ENCODE measurements around the gene SRA1. TPM values are rescaled to one million over a fixed set of nuclear protein-coding genes. Genes with fewer than 3 reads are reported as not detected.

Gene SRA1
- total RNA-seq, 1 donor from 2014 or later, result 16.9 TPM

DNA sequence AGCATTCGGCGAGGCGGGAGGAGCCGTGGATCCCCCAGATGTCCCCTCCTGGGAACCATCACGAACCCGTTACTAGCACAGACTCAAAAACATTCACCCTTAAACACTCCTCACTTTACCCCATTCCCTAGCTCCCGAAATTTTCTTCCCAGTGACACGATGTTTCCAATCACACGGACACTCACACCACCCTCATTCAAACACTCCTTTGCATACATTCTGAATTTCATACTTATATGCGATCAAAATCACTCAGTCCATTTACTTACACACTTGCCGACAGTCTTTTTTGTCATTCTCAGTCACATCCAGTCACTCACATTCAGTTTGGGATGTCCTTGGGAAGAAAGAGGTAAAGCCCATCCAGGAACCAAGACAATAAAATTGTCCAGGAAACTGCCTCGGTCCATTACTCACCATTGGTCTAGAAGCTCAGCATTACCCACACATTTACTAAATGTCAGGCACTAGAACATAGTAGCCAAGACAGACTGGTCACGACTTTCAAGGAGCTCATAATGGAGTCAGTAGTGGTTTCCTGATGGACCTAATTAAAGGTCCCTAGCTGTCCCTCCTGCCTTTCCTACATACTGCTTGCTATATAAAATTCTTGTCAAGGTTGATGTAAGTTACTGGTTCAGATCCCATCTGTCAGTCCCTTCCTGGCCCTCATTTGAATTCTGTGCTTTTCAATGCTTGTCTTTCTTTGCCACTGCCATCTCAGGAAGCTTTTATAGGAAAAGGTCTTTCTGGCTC lies 7.9 kb upstream of the SRA1 start:
- Histone ChIP-seq H3F3A (ENCODE audit: low read depth) (no peaks in the 10 kb centered on the region), H3K9ac (peak overlapping the region; percentile 51), H3K9me3 (ENCODE audit: low read depth) (no peaks in the 10 kb centered on the region), H4K20me1 (ENCODE audit: low read depth) (no peaks in the 10 kb centered on the region), H3K27me3 (no peaks in the 10 kb centered on the region), H2AFZ (replicated peaks) (peak overlapping the region; percentile 44), H3K27ac (no peak overlapping the region), H3K4me3 (peak overlapping the region; percentile 59), H3K4me2 (peak overlapping the region; percentile 87), H3K36me3 (no peaks in the 10 kb centered on the region), H3K79me2 (ENCODE audit: low read depth) (peaks cover 23% of the 10 kb centered on the region), H3K4me1 (peaks cover 12% of the 10 kb centered on the region)
- peaks cover 13% of the 10 kb centered on the region for H3K36me3 Mint-ChIP-seq
- H3K4me3 Mint-ChIP-seq, result peak overlapping the region; percentile 93
- no peak for DNase-seq (ENCODE audit: low spot score)
- peaks cover 31% of the 10 kb centered on the region for H3K4me1 Mint-ChIP-seq
- peak overlapping the region; percentile 50 for H3K27ac Mint-ChIP-seq
- H3K9me3 Mint-ChIP-seq, result no peaks in the 10 kb centered on the region
- TF ChIP-seq EZH2phosphoT487 (IDR thresholded peaks at IDR 0.05), result no peak
- TF ChIP-seq EZH2 (IDR thresholded peaks at IDR 0.05), result no peak
- TF ChIP-seq, protein P1, sequence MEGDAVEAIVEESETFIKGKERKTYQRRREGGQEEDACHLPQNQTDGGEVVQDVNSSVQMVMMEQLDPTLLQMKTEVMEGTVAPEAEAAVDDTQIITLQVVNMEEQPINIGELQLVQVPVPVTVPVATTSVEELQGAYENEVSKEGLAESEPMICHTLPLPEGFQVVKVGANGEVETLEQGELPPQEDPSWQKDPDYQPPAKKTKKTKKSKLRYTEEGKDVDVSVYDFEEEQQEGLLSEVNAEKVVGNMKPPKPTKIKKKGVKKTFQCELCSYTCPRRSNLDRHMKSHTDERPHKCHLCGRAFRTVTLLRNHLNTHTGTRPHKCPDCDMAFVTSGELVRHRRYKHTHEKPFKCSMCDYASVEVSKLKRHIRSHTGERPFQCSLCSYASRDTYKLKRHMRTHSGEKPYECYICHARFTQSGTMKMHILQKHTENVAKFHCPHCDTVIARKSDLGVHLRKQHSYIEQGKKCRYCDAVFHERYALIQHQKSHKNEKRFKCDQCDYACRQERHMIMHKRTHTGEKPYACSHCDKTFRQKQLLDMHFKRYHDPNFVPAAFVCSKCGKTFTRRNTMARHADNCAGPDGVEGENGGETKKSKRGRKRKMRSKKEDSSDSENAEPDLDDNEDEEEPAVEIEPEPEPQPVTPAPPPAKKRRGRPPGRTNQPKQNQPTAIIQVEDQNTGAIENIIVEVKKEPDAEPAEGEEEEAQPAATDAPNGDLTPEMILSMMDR (IDR thresholded peaks at IDR 0.05), result no peak
- H3K27me3 Mint-ChIP-seq (ENCODE audit: insufficient read depth, low read depth), result peaks cover 7% of the 10 kb centered on the region

DNA sequence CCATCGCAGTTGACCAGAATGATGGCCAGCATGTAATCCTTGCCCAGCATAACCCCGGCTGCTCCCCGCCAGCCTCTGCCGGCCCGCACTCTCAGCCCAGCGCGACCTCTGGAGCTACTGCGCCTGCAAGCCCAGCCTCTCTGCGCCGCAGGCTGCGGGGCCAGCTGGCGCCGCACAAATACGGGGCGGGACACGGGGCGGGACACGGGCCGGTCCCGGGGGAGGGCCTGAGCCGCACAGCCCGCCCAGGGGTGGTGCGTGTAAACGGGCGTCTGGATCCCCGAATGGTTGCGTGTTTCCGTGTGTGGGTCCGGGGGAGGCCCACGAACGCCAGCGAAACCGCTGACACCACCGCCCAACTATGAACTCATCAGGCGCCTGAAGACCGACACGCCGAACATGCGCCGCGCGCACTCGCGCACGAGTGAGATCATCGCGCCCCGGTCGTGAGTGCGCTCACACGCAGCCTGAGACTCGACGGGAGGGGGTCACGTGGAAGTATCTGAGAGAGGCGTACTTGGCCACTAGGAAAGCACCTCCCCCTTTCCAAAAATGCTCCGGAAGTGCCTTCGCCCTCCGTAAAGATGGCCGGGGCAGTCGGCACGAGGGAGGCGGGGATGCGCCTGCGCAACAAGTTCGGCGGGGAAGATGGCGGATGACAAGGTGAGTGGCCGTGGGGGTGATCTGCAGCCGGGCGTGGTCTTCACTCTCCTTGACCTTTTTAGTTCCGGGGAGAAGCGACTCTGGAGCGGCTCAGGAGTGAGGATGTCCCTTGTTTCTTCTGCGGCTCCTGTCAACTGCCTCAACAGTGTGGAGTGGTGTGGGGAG lies 7.1 kb upstream of the SRA1 start, which contains the start of the genes APBB3 and SLC35A4:
Gene APBB3 (minus strand): TSS at position 403 of the 828 bp plus-strand sequence. CDS start 353 bp downstream, at position 50.
Gene SLC35A4 (plus strand): TSS at position 633 of the 828 bp plus-strand sequence. CDS start 2,342 bp downstream, outside the sequence.
- H3F3A ChIP-seq (ENCODE audit: low read depth), result no peaks in the 10 kb centered on the region
- Mint-ChIP-seq H3K36me3 (peaks cover 13% of the 10 kb centered on the region), H3K27me3 (ENCODE audit: insufficient read depth, low read depth) (peaks cover 7% of the 10 kb centered on the region), H3K4me3 (peak within 1 kb of the TSS; percentile 93), H3K9me3 (no peaks in the 10 kb centered on the region), H3K4me1 (peaks cover 31% of the 10 kb centered on the region), H3K27ac (peak within 1 kb of the TSS; percentile 83)
- H3K27me3 ChIP-seq, result no peaks in the 10 kb centered on the region
- DNase-seq (ENCODE audit: low spot score), result peak; percentile 93
- peak within 1 kb of the TSS; percentile 44 for H2AFZ ChIP-seq (replicated peaks)
- peak within 1 kb of the TSS; percentile 87 for H3K4me2 ChIP-seq
- H3K36me3 ChIP-seq, result no peaks in the 10 kb centered on the region
- H3K4me3 ChIP-seq, result peak within 1 kb of the TSS; percentile 59
- H3K27ac ChIP-seq, result no peak within 1 kb of the TSS
- H3K4me1 ChIP-seq, result peaks cover 12% of the 10 kb centered on the region
- H3K9ac ChIP-seq, result peak within 1 kb of the TSS; percentile 51
- TF ChIP-seq EZH2phosphoT487 (IDR thresholded peaks at IDR 0.05) (no peak), EZH2 (IDR thresholded peaks at IDR 0.05) (peak; percentile 45)
- TF ChIP-seq, protein P1 (IDR thresholded peaks at IDR 0.05), result no peak
- no peaks in the 10 kb centered on the region for H3K9me3 ChIP-seq (ENCODE audit: low read depth)
- H3K79me2 ChIP-seq (ENCODE audit: low read depth), result peaks cover 23% of the 10 kb centered on the region
- no peaks in the 10 kb centered on the region for H4K20me1 ChIP-seq (ENCODE audit: low read depth)

DNA sequence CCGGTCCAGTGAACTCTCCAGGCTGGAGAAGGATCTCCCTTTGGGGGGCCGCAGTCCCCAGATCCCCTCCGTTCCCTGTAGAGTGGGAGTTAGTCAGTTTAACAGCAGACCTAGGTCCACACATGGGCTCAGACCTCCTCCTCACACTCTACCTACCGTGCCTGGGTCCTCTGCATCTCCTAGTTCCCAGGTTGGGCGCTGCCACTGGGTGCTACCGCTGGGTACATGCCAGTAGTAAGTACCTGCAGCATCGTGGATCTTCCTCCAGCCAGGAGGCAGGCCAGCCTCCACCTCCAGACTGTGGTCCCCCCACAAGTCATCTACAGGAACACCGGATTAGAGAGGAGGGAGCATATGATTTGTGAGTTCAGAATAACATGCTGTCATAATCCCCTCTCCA lies 6.3 kb upstream of the SRA1 start:
- peaks cover 23% of the 10 kb centered on the region for H3K79me2 ChIP-seq (ENCODE audit: low read depth)
- peak overlapping the region; percentile 21 for H3K9ac ChIP-seq
- Mint-ChIP-seq H3K27me3 (ENCODE audit: insufficient read depth, low read depth) (peaks cover 7% of the 10 kb centered on the region), H3K27ac (no peak overlapping the region), H3K36me3 (peaks cover 13% of the 10 kb centered on the region), H3K4me3 (peak overlapping the region; percentile 93), H3K9me3 (no peaks in the 10 kb centered on the region), H3K4me1 (peaks cover 31% of the 10 kb centered on the region)
- TF ChIP-seq EZH2 (IDR thresholded peaks at IDR 0.05) (no peak), EZH2phosphoT487 (IDR thresholded peaks at IDR 0.05) (no peak)
- TF ChIP-seq, protein P1 (IDR thresholded peaks at IDR 0.05), result no peak
- no peaks in the 10 kb centered on the region for H3K27me3 ChIP-seq
- no peaks in the 10 kb centered on the region for H4K20me1 ChIP-seq (ENCODE audit: low read depth)
- peak overlapping the region; percentile 87 for H3K4me2 ChIP-seq
- no peak overlapping the region for H3K27ac ChIP-seq
- DNase-seq (ENCODE audit: low spot score), result no peak
- peak overlapping the region; percentile 44 for H2AFZ ChIP-seq (replicated peaks)
- H3K9me3 ChIP-seq (ENCODE audit: low read depth), result no peaks in the 10 kb centered on the region
- peaks cover 12% of the 10 kb centered on the region for H3K4me1 ChIP-seq
- peak overlapping the region; percentile 59 for H3K4me3 ChIP-seq
- H3K36me3 ChIP-seq, result no peaks in the 10 kb centered on the region
- no peaks in the 10 kb centered on the region for H3F3A ChIP-seq (ENCODE audit: low read depth)

Data from neural progenitor cell (in vitro differentiated cells).